BE2C (cell line): ENCODE measurements around the gene TRMT112.

Source experiments
- DNase-seq: peaks from one replicate; pipeline ENCODE4 v3.0.0-alpha.2; 2020
- H3K27me3 ChIP-seq: fragments of 250-450 bp; sonication (Bioruptor Pico); 2 replicates; pipeline ENCODE4 v1.5.1; 2020; ENCODE audit warnings: mild to moderate bottlenecking
- H3K36me3 ChIP-seq: fragments of 250-450 bp; sonication (Bioruptor Pico); 2 replicates; pipeline ENCODE4 v1.5.1; 2020; ENCODE audit warnings: mild to moderate bottlenecking
- H3K4me1 ChIP-seq: fragments of 250-450 bp; sonication (Bioruptor Pico); 2 replicates; pipeline ENCODE4 v1.5.1; 2020
- H3K4me3 ChIP-seq: 2 replicates; pipeline ENCODE4 v1.5.1; 2011; ENCODE audit warnings: low read depth, low read length
- H3K9me3 ChIP-seq: fragments of 250-450 bp; sonication (Bioruptor Pico); 2 replicates; pipeline ENCODE4 v1.5.1; 2020
- TF ChIP-seq, protein P1 (sequence below): IDR thresholded peaks from 2 replicates; pipeline ENCODE4 v1.5.1; 2012; ENCODE audit warnings: mild to moderate bottlenecking, low read depth, low read length

Gene TRMT112

DNA sequence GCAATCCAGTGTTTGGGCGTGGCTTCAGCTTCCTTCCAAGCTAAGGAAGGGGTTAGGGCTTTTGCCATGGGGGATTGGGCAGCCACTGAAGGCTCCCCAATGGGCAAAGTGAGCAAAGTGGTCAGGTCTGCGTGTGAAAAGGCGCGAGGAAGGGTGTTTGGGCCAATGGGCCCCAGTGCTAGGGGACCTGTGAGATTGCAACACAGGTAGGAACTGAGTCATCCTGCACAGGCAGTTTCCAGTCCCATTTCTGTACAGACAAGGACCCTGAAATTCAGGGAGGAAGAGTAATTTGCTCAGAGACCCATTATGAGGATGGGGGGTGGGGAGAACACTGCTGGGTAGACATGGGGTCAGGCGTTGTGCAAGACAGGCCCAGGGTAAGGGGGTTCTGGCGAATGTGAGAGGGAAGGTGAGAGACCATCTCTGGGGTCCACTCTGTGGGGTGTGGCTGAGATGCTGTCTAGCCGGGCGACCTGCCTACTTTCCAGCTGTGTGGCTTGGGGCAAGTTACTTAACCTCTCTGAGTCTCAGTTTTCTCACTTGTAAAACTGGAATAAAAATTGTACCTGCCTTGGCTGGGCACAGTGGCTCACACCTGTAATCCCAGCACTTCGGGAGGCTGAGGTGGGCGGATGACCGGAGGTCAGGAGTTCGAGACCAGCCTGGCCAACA lies 30.0 kb upstream of the TRMT112 start:
- Histone ChIP-seq H3K4me3 (no peak overlapping the region), H3K4me1 (no peaks in the 10 kb centered on the region), H3K27me3 (no peaks in the 10 kb centered on the region), H3K9me3 (no peaks in the 10 kb centered on the region), H3K36me3 (no peaks in the 10 kb centered on the region)
- TF ChIP-seq, protein P1, sequence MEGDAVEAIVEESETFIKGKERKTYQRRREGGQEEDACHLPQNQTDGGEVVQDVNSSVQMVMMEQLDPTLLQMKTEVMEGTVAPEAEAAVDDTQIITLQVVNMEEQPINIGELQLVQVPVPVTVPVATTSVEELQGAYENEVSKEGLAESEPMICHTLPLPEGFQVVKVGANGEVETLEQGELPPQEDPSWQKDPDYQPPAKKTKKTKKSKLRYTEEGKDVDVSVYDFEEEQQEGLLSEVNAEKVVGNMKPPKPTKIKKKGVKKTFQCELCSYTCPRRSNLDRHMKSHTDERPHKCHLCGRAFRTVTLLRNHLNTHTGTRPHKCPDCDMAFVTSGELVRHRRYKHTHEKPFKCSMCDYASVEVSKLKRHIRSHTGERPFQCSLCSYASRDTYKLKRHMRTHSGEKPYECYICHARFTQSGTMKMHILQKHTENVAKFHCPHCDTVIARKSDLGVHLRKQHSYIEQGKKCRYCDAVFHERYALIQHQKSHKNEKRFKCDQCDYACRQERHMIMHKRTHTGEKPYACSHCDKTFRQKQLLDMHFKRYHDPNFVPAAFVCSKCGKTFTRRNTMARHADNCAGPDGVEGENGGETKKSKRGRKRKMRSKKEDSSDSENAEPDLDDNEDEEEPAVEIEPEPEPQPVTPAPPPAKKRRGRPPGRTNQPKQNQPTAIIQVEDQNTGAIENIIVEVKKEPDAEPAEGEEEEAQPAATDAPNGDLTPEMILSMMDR: no peak
- no peak for DNase-seq

DNA sequence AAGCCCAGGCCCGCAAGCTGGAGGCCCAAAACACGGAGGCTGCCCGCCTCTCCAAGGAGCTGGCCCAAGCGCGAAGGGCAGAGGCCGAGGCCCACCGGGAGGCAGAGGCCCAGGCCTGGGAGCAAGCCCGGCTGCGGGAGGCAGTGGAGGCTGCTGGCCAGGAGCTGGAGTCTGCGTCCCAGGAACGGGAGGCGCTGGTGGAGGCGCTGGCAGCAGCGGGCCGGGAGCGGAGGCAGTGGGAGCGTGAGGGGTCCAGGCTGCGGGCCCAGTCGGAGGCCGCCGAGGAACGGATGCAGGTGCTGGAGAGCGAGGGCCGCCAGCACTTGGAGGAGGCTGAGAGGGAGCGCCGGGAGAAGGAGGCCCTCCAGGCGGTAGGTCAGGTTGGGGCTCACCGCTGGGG lies 27.4 kb upstream of the TRMT112 start:
- Histone ChIP-seq H3K27me3 (no peaks in the 10 kb centered on the region), H3K4me3 (no peak overlapping the region)

DNA sequence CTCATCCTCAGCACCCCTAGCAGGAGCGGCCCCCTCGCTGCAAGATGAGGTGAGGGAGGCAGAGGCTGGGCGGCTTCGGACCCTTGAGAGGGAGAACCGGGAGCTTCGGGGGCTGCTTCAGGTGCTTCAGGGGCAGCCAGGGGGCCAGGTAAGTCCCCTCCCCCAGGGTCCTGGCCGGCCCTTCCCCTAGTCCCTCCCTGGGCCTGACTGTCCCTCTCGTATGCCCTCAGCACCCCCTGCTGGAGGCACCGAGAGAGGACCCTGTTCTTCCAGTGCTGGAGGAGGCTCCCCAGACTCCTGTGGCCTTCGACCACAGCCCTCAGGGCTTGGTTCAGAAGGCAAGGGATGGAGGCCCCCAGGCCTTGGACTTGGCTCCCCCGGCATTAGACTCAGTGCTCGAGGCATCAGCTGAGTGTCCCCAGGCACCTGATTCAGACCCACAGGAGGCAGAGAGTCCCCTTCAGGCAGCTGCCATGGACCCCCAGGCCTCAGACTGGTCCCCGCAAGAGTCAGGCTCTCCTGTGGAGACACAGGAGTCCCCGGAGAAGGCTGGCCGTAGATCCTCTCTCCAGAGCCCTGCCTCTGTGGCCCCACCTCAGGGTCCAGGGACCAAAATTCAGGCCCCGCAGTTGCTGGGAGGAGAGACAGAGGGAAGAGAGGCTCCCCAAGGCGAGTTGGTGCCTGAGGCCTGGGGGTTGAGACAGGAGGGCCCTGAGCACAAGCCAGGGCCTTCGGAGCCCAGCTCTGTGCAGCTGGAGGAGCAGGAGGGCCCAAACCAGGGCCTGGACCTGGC lies 26.6 kb upstream of the TRMT112 start:
- Histone ChIP-seq H3K27me3 (no peaks in the 10 kb centered on the region), H3K9me3 (no peaks in the 10 kb centered on the region), H3K4me3 (no peak overlapping the region), H3K36me3 (no peaks in the 10 kb centered on the region), H3K4me1 (no peaks in the 10 kb centered on the region)
- TF ChIP-seq, protein P1: peak; percentile 27
- DNase-seq: no peak

More for the DNA sequence above, 27.4 kb upstream of the TRMT112 start:
- Histone ChIP-seq H3K36me3 (no peaks in the 10 kb centered on the region), H3K9me3 (no peaks in the 10 kb centered on the region), H3K4me1 (no peaks in the 10 kb centered on the region)
- TF ChIP-seq, protein P1: no peak
- DNase-seq: no peak

DNA sequence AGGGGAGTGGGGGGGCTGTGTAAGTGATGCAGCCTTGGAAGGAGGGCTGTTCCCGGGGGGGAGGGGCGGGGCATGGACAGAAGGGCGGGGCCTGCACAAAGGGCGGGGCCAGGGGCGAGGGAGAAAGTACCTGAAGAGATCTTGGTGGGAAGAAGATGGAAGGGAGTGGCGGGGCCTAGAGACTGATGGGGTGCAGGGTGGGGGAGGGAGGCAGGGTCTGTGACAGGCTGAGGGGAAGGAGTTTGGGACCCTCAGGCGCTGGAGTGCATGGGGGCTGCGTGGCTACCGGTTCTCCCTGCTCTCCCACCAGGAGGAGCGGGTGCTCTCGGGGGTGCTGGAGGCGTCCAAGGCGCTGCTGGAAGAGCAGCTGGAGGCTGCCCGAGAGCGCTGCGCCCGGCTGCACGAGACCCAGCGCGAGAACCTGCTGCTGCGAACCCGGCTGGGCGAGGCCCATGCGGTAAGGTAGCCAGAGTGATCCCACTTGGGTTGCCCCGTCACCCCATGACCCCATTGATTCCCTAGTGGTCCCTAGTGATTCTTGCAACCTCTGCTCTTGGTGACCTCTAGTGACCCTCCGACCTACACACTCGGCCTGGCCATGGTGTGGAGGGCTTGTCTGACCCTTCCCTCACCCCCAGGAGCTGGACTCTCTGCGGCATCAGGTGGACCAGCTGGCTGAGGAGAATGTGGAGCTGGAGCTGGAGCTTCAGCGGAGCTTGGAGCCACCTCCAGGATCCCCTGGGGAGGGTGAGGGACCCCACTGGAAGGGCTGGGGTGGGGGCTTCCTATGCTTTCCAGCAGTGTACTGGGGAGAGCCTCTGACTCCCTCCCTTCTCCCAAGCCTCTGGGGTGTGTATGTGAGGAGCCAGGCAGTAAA lies 25.7 kb upstream of the TRMT112 start:
- Histone ChIP-seq H3K9me3 (no peaks in the 10 kb centered on the region), H3K36me3 (no peaks in the 10 kb centered on the region), H3K4me1 (no peaks in the 10 kb centered on the region), H3K4me3 (no peak overlapping the region), H3K27me3 (no peaks in the 10 kb centered on the region)
- TF ChIP-seq, protein P1: no peak
- no peak for DNase-seq

DNA sequence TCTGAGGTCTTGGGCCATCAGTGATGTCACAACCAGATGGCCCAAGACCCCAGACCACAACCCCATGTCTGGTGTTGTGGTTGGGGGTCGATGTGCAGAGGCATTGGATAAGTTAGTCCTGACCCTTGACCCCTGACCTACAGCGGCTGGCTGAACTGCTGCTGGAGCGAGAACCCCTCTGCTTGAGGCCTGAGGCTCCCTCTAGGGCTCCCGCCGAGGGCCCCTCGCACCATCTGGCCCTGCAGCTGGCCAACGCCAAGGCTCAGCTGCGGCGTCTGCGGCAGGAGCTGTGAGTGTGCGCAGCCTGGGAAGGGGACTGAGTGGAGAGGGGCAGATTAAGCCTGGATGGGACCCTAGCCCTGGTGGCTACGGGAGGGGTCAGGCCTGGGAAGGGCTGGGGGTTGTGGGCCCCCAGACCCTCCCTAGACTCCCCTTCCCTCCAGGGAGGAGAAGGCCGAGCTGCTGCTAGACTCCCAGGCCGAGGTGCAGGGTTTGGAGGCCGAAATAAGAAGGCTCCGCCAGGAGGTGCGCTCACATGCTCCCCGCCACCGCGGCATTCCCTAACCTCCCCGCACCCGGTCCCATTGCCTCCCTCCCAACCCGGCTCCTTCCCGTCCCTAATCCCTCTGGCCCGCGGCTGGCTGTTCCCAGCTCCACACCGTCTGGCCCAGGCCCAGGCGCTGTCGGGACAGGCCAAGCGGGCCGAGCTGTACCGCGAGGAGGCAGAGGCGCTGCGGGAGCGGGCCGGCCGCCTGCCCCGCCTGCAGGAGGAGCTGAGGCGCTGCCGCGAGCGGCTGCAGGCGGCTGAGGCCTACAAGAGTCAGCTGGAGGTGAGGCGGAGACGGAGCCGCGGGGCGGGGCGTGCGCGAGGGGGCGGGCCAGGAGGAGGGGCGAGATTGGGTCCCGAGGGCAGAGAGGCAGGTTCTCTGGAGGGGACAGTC lies 24.8 kb upstream of the TRMT112 start:
- no peak overlapping the region for H3K4me3 ChIP-seq
- TF ChIP-seq, protein P1: peak; percentile 21; the same call in 1 of the 2 replicates
- no peaks in the 10 kb centered on the region for H3K4me1 ChIP-seq
- H3K27me3 ChIP-seq: no peaks in the 10 kb centered on the region
- no peaks in the 10 kb centered on the region for H3K9me3 ChIP-seq
- DNase-seq: peak; percentile 74
- H3K36me3 ChIP-seq: no peaks in the 10 kb centered on the region
